Endothelial cell of umbilical vein (primary cell): ENCODE measurements around the gene MSANTD2.

Experiments used
- EZH2 ChIP-seq: IDR thresholded peaks from 2 replicates; pipeline ENCODE4 v1.6.1; 2012; ENCODE audit warnings: borderline replicate concordance, low read depth, mild to moderate bottlenecking, moderate library complexity, low read length, inconsistent platforms; ENCODE audit not compliant: severe bottlenecking
- FOS ChIP-seq: IDR thresholded peaks from 2 replicates; pipeline ENCODE4 v1.6.1; 2011; ENCODE audit warnings: mild to moderate bottlenecking, low read length, moderate library complexity, borderline replicate concordance; ENCODE audit not compliant: insufficient read depth
- JUN ChIP-seq: IDR thresholded peaks from 2 replicates; pipeline ENCODE4 v1.6.1; 2011; ENCODE audit warnings: borderline replicate concordance, low read depth; ENCODE audit not compliant: insufficient read length, insufficient read depth
- MYC ChIP-seq: IDR thresholded peaks from one replicate; pipeline ENCODE4 v1.6.1; 2011; ENCODE audit warnings: mild to moderate bottlenecking, low read depth, low read length
- POLR2A ChIP-seq: IDR thresholded peaks from 2 replicates; pipeline ENCODE4 v1.6.1; 2012; ENCODE audit warnings: low read depth, mild to moderate bottlenecking, control low read depth, low read length
- POLR2AphosphoS5 ChIP-seq: IDR thresholded peaks from 2 replicates; pipeline ENCODE4 v1.6.1; 2012; ENCODE audit warnings: low read depth, mild to moderate bottlenecking, control low read depth, low read length, moderate library complexity; ENCODE audit not compliant: insufficient read depth
- TF ChIP-seq, protein P1 (sequence below), 2 donors: IDR thresholded peaks; 1 replicate in 1 of 2; 2 replicates in 1 of 2; pipeline ENCODE4 v1.5.1; 2011; ENCODE audit warnings: low read length in 2 of 2, mild to moderate bottlenecking in 2 of 2, moderate library complexity in 2 of 2, control low read depth in 1 of 2, inconsistent platforms in 1 of 2, low read depth in 1 of 2; ENCODE audit not compliant: insufficient read depth in 1 of 2; ENCODE audit errors: extremely low read depth in 1 of 2
- TF ChIP-seq, protein P2 (sequence below): IDR thresholded peaks from 2 replicates; pipeline ENCODE4 v1.6.1; 2011; ENCODE audit not compliant: insufficient read depth, insufficient read length

DNA sequence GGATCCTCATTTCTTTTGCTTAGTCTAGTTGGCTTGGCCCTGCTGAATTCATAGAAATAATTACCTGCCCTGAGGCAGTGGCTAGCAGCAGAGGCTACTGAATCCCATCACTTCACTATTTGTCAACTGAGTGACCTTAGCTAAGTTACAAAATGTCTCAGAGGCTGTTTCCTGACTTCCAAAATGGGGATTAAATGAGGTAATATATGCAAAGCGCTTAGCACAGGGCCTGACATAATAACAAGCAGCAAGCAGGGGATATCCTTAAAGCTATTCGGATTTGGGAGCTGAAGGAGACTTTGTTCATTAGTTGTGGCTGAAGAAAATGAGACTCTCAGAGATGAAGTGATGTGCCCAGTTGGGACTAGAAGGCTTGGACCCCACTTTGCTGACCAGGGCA, 57.7 kb downstream of the MSANTD2 start:
- TF ChIP-seq, protein P1, sequence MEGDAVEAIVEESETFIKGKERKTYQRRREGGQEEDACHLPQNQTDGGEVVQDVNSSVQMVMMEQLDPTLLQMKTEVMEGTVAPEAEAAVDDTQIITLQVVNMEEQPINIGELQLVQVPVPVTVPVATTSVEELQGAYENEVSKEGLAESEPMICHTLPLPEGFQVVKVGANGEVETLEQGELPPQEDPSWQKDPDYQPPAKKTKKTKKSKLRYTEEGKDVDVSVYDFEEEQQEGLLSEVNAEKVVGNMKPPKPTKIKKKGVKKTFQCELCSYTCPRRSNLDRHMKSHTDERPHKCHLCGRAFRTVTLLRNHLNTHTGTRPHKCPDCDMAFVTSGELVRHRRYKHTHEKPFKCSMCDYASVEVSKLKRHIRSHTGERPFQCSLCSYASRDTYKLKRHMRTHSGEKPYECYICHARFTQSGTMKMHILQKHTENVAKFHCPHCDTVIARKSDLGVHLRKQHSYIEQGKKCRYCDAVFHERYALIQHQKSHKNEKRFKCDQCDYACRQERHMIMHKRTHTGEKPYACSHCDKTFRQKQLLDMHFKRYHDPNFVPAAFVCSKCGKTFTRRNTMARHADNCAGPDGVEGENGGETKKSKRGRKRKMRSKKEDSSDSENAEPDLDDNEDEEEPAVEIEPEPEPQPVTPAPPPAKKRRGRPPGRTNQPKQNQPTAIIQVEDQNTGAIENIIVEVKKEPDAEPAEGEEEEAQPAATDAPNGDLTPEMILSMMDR (IDR thresholded peaks at IDR 0.05; ENCODE audit: extremely low read depth in 1 of 2, insufficient read depth in 1 of 2, low read depth in 1 of 2, low read length in 2 of 2), result no peak
- TF ChIP-seq JUN (no peak), POLR2AphosphoS5 (no peak), POLR2A (no peak), EZH2 (no peak), MYC (no peak), FOS (no peak)
- TF ChIP-seq, protein P2, sequence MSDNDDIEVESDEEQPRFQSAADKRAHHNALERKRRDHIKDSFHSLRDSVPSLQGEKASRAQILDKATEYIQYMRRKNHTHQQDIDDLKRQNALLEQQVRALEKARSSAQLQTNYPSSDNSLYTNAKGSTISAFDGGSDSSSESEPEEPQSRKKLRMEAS, result no peak
